NCI-H2029 treated with DMSO at 0.1 percent for 48 hours (cell line): Measurements from ENCODE around the gene UBAC2.
A peak's percentile ranks its signal among the peaks of the same experiment; 100 is the strongest.

Experiments used
- DNase-seq: peaks from one replicate; lab custom pipeline; 2025; lab: John Stamatoyannopoulos, UW

UBAC2 gene

DNA sequence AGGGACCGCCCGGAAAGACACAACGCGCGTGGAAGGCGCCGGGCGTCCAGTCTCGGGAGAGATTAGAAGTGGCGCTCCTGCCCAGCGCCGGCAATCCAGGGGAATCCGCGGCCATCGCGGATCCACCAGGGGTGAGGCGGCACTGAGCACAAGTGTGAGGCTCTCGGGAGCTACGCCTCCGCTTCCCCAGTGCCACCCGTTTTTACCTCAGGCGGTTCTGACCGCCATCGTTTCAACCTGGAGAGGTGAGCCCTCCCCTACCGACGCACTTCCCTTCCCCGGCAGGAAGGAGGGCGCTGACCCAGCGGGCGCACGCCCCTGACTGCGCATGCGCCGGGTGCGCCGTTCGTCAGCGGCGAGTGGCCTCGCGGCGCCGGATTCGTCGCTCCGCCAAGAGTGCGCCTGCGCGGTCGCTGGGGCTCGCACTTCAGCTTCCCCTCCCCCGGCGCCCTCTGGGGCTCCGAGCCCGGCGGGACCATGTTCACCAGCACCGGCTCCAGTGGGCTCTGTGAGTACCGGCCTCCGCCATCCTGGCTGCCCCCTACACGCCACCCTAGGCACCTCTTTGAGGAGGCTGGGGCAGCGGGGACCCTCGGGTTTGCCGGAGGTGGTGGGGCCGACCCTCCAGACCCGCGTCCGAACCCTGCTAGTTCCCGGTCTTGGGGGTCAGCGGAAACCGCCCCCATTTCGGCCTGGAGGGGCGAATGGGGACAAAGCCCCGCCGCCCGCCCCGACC is at the start of gene UBAC2:
TSS of gene UBAC2 (plus strand) at position 423 of the 736 bp plus-strand sequence. CDS start at position 478, 55 bp downstream.
- DNase-seq = peak; percentile 53

DNA sequence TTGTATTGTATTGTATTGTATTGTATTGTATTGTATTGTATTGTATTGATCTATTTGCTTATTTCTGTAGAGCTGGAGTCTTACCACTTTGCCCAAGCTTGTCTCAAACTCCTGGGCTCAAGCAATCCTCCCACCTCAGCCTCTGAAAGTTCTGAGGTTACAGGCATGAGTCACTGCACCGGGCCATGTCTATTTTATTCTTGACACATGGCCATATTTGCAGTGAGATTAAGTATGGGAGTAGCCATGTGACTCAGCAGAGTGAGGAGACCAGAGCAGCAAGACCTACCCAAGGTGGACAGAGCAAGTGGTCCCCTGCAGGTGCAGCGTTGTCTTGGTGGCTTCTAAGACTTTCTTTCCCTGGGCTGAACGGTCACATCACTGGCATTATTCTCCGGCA is 49.1 kb upstream of the UBAC2 start:
- no peak for DNase-seq

DNA sequence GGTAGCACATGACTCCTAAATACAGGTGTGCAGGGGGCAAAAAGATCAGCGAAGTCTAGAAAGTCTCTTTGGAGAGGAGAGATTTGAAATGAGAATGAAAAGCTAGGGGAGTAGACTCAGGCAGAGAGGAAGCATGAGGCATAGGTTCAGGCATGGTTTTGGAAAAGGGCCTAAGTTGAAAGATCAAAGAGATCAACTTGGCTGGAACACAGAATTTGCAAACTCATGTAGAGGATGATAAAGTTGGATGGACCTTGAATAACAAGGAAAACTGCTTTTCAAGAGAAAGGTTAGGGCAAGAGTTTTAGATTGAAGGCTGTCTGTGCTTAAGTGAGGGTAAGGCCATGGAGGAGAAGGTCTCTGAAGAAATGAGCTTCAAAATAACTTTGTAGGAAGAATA is 47.4 kb upstream of the UBAC2 start:
- no peak for DNase-seq

- DNase-seq = no peak
Observed at GRCh38 chr13:99154064-99154463, 46.6 kb upstream of the UBAC2 start.

DNA sequence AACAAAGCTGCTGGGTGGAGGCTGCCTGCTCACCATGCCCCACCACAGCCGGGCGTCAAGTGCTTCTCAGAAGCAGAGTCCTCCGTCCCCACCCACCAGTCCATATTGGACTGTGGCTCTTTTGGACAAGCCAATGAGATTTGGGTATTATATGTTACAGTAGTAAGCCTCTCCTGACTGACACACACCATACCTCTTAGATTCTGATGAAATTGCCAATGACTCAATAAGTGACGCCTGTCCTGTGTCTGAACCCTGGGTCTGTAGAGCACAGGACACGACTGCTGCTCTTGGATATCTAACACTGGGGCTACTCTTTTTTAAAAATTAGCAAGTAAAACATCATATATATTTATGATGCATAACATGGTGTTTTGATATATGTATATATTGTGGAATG is 44.8 kb upstream of the UBAC2 start:
- DNase-seq = no peak

- no peak for DNase-seq
Observed at GRCh38 chr13:99157046-99157445, 43.6 kb upstream of the UBAC2 start.

- no peak for DNase-seq
Observed at GRCh38 chr13:99158846-99159245, 41.8 kb upstream of the UBAC2 start.

DNA sequence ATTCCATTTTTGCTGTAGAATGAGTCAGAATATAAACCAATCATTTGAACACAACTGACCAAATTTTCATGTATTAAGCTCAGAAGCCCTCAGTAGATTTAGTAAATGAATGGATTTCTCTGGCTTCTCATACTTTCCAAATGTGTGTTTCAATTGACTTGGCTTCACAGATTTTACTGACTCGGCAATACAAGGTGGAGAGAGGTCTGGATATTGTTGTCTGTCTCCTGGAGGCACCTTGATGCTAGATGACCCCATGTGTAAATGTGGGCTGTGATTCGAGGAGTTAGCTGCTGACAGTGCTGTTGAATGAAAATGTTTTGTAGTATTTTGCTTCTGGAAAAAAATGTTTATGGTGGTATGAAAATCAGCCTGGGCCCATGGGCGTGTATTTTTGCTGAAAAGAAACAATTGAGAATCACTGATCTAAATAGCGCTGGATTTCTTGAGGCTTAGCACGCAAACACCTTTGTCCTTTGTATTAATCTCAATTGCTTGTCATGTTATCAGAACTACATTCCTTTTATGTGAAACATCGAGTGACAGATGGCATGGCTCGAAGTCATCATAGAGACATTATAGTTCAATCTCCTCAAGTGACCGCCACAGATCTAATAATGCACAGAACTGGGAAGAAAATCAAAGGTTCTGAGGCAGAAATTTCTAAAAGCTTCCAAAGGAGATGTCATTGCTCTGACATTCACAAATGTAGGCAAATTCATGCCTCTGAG is 41.2 kb upstream of the UBAC2 start:
- DNase-seq = no peak

DNA sequence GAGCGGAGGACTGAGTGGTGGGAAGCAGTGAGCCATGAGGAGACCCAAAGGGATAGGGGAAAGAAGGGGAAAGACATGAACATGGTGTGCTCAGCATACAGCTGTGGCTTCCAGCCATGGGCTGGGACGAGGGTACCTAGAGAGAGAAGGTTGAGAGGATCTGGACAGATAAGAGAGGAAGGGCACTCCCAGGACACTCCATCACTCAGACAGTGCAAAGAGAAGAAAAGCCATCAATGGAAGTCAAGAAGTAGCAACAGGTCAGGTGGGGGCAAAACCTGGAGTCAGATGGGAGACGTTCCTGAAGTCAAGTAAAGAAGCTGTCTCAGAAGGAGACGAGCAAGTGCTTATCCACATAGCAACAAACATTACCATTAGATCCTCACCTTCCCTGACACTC is 40.2 kb upstream of the UBAC2 start:
- no peak for DNase-seq

GRCh38 chr13:99161512-99161911 is 39.1 kb upstream of the UBAC2 start:
- DNase-seq = no peak

GRCh38 chr13:99162567-99163361 is 37.9 kb upstream of the UBAC2 start:
- DNase-seq = no peak

DNA sequence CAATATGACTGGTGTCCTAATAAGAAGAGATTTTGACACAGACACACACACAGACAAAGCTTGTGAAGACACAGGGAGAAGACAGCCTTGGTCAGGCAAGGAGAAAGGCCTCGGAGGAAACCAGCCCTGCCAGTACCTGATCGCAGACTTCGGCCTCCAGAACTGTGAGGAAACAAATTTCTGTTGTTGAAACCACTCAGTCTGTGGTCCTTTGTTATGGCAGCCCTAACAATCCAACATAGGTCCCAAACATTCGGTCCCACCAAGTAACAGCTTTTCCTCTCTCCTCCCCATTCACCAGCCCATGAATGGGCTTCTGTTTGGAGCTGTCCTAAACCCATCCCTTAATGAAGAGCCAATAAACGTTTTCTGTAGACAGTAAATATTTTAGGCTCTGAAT is 36.4 kb upstream of the UBAC2 start:
- no peak for DNase-seq

- DNase-seq = no peak
Observed at GRCh38 chr13:99165753-99166587, 34.7 kb upstream of the UBAC2 start.

DNA sequence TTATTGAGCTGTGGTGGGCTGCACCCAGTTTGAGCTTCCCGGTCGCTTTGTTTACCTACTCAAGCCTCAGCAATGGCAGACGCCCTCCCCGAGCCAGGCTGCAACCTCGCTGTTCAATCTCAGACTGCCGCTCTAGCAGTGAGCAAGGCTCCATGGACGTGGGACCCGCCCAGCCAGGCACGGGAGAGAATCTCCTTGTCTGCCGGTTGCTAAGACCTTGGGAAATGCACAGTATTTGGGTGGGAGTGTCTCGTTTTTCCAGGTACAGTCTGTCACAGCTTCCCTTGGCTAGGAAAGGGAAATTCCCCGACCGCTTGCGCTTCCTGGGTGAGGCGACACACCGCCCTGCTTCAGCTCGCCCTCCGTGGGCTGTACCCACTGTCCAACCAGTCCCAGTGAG is 27.7 kb upstream of the UBAC2 start:
- DNase-seq = no peak

DNA sequence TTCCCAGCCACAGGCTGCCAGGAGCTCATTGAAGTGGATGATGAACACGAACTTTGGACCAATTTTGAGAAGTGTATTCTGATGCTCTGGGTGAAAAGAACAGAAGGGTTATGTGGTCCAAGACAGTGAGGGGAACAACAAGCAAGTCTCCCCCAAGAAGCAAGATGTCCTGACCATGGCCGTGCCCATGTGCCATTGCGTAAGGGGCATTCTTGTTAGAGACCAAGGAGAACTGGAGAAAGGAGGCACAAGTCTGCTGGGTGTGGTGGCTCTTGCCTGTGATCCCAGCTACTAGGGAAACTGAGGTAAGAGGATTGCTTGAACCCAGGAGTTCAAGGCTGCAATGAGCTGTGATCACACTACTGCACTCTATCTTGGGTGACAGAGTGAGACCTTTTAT is 27.0 kb upstream of the UBAC2 start:
- DNase-seq = no peak

- DNase-seq = no peak
Observed at GRCh38 chr13:99174533-99175100, 26.0 kb upstream of the UBAC2 start.

- no peak for DNase-seq
Observed at GRCh38 chr13:99176309-99177276, 24.1 kb upstream of the UBAC2 start.

GRCh38 chr13:99178636-99179035 is 22.0 kb upstream of the UBAC2 start:
- DNase-seq = no peak

GRCh38 chr13:99179460-99179859 is 21.2 kb upstream of the UBAC2 start:
- no peak for DNase-seq

GRCh38 chr13:99182439-99182838 is 18.2 kb upstream of the UBAC2 start:
- no peak for DNase-seq
